SK-N-SH treated with all-trans-retinoic acid at 6 μM for 48 hours (cell line): ENCODE results near the gene LTF.

Experiments
- ZFP3 ChIP-seq: fragments of 250-450 bp; sonication (Bioruptor Pico); IDR thresholded peaks from 2 replicates; pipeline ENCODE4 v1.5.0; 2020; ENCODE audit warnings: mild to moderate bottlenecking, moderate library complexity
- ZNF565 ChIP-seq: fragments of 450-650 bp; formaldehyde crosslinking; conservative IDR thresholded peaks from 2 replicates; pipeline ENCODE4 v1.5.0; 2020; ENCODE audit warnings: low read depth, mild to moderate bottlenecking, moderate library complexity

DNA sequence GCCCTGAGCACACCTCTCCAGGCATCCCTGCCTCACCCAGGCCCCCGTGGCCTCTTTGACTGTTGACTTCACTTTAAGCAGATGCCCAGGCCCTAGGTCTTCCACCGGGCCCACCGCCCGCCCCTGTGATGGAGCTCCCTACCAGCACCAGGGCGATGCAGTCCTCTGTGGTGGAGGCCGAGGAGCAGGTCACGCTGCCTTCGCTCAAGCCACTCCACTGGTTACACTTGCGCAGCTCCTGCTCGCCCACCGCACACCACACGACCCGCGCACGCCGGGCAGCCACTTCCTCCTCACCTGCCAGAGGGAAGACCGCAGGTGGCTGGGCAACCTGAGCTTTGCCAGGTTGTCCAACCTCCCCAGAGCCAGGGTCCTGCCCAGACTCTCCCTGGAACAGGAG lies 16.0 kb downstream of the LTF start:
- TF ChIP-seq ZFP3 (CRISPR knock-in tag) = no peak
- no peak for TF ChIP-seq ZNF565 (CRISPR knock-in tag)
